Caco-2 (cell line): Measurements from ENCODE around the gene IKZF1. TPM values are rescaled to one million over a fixed set of nuclear protein-coding genes. Genes with fewer than 3 reads are reported as not detected.

Source experiments
- BruUV-seq: library from RNA; stranded (reverse); fragments of 400-500 nt; replicated peaks from 2 replicates; lab custom pipeline; 2021; lab: Mats Ljungman, UMichigan
- CTCF ChIA-PET: fragments of 300-600 bp; sonication (Branson Sonifier 250); formaldehyde crosslinking; loops from one replicate; lab custom pipeline; 2022; ENCODE audit warnings: antibody characterized with exemption; lab: Charles Lee
- POLR2A ChIA-PET: fragments of 300-600 bp; sonication (Branson Sonifier 250); formaldehyde crosslinking; loops from one replicate; lab custom pipeline; 2022; ENCODE audit warnings: antibody characterized with exemption; lab: Charles Lee
- DNase-seq, 2 experiments: peaks; one replicate each; pipeline versions ENCODE4 v3.0.0 to v3.0.0-alpha.2; 2020 to 2022
- H3K27me3 ChIP-seq: replicated peaks from 2 replicates; pipeline ENCODE4 v1.6.0; 2011; ENCODE audit warnings: low read length; ENCODE audit not compliant: control insufficient read depth, insufficient read depth
- H3K36me3 ChIP-seq: 2 replicates; pipeline ENCODE4 v1.5.1; 2011; ENCODE audit warnings: low read length; ENCODE audit not compliant: control insufficient read depth, insufficient read depth
- H3K4me1 ChIP-seq: fragments of 250-450 bp; sonication (Bioruptor Pico); 2 replicates; pipeline ENCODE4 v1.5.1; 2020; ENCODE audit warnings: mild to moderate bottlenecking
- H3K4me3 ChIP-seq: 2 replicates; pipeline ENCODE4 v1.5.1; 2011; ENCODE audit warnings: low read depth, mild to moderate bottlenecking, control low read depth, low read length
- H3K9me3 ChIP-seq: fragments of 250-450 bp; sonication (Bioruptor Pico); 2 replicates; pipeline ENCODE4 v1.5.1; 2020; ENCODE audit warnings: mild to moderate bottlenecking, moderate library complexity
- H3K27ac Mint-ChIP-seq: one replicate; pipeline ENCODE4 v1.8.0; 2022; ENCODE audit warnings: mixed read lengths; ENCODE audit not compliant: unreplicated experiment
- H3K27me3 Mint-ChIP-seq: one replicate; pipeline ENCODE4 v1.8.0; 2022; ENCODE audit warnings: mixed read lengths; ENCODE audit not compliant: insufficient read depth, unreplicated experiment
- H3K36me3 Mint-ChIP-seq: one replicate; pipeline ENCODE4 v1.8.0; 2022; ENCODE audit warnings: mild to moderate bottlenecking, mixed read lengths; ENCODE audit not compliant: insufficient read depth, unreplicated experiment
- H3K4me1 Mint-ChIP-seq: one replicate; pipeline ENCODE4 v1.8.0; 2022; ENCODE audit warnings: low read depth, mixed read lengths; ENCODE audit not compliant: unreplicated experiment
- H3K4me3 Mint-ChIP-seq: one replicate; pipeline ENCODE4 v1.8.0; 2022; ENCODE audit warnings: mild to moderate bottlenecking, moderate library complexity, mixed read lengths; ENCODE audit not compliant: unreplicated experiment
- H3K9me3 Mint-ChIP-seq: one replicate; pipeline ENCODE4 v1.8.0; 2022; ENCODE audit warnings: mixed read lengths; ENCODE audit not compliant: unreplicated experiment
- CTCF ChIP-seq, 2 experiments: fragments of 200-600 bp in 1 of 2; IDR thresholded peaks; 1 replicate in 1 of 2; 2 replicates in 1 of 2; pipeline versions ENCODE4 v1.5.1 to v1.8.0; 2011 to 2022; ENCODE audit warnings: antibody characterized with exemption in 1 of 2, control low read depth in 1 of 2, inconsistent platforms in 1 of 2, low read depth in 1 of 2, low read length in 1 of 2, mild to moderate bottlenecking in 1 of 2, moderate library complexity in 1 of 2; ENCODE audit not compliant: insufficient read depth in 1 of 2, severe bottlenecking in 1 of 2, unreplicated experiment in 1 of 2
- intact Hi-C: fragments of 100-400 bp; cut with micrococcal nuclease; formaldehyde crosslinking; loops from one replicate; pipeline ENCODE4 v1.10.0; 2022; ENCODE audit not compliant: unreplicated experiment
- total RNA-seq: library from RNA; stranded (reverse); gene quantifications from 2 replicates; pipeline ENCODE4 v1.2.3, GENCODE V29; 2022

IKZF1 gene
- total RNA-seq, 1 experiment from 2014 or later, result not detected

- no peak overlapping the region for H3K4me3 ChIP-seq
- H3K27me3 ChIP-seq, result no peaks in the 10 kb centered on the region
- no peak for TF ChIP-seq CTCF (IDR thresholded peaks at IDR 0.05; ENCODE audit: insufficient read depth in 1 of 2, low read depth in 1 of 2, low read length in 1 of 2, severe bottlenecking in 1 of 2, unreplicated experiment in 1 of 2)
- BruUV-seq, result no TSS peak
- H3K4me3 Mint-ChIP-seq, result no peak overlapping the region
- POLR2A ChIA-PET, result no interaction called here
- no peaks in the 10 kb centered on the region for H3K36me3 ChIP-seq
- no peaks in the 10 kb centered on the region for H3K4me1 Mint-ChIP-seq
- H3K36me3 Mint-ChIP-seq, result no peaks in the 10 kb centered on the region
- DNase-seq, result no peak
- H3K4me1 ChIP-seq, result no peaks in the 10 kb centered on the region
- H3K27me3 Mint-ChIP-seq, result peaks cover 27% of the 10 kb centered on the region
- H3K9me3 ChIP-seq, result no peaks in the 10 kb centered on the region
- H3K9me3 Mint-ChIP-seq, result no peaks in the 10 kb centered on the region
- H3K27ac Mint-ChIP-seq, result no peak overlapping the region
- intact Hi-C loops, result no loop called here
- CTCF ChIA-PET, result no interaction called here
These were observed 26.2 kb downstream of the IKZF1 start for GRCh38 chr7:50330696-50331095.

- Mint-ChIP-seq H3K36me3 (no peaks in the 10 kb centered on the region), H3K27me3 (peaks cover 24% of the 10 kb centered on the region), H3K9me3 (no peaks in the 10 kb centered on the region), H3K27ac (no peak overlapping the region), H3K4me3 (no peak overlapping the region), H3K4me1 (no peaks in the 10 kb centered on the region)
- no TSS peak for BruUV-seq
- no peak for DNase-seq
- ChIA-PET CTCF (no interaction called here), POLR2A (no interaction called here)
- Histone ChIP-seq H3K9me3 (no peaks in the 10 kb centered on the region), H3K27me3 (no peaks in the 10 kb centered on the region), H3K36me3 (no peaks in the 10 kb centered on the region), H3K4me3 (no peak overlapping the region), H3K4me1 (no peaks in the 10 kb centered on the region)
- intact Hi-C loops, result no loop called here
- no peak for TF ChIP-seq CTCF (IDR thresholded peaks at IDR 0.05; ENCODE audit: insufficient read depth in 1 of 2, low read depth in 1 of 2, low read length in 1 of 2, severe bottlenecking in 1 of 2, unreplicated experiment in 1 of 2)
These were observed 27.2 kb downstream of the IKZF1 start for GRCh38 chr7:50331564-50332208.

GRCh38 chr7:50332241-50333165, 28.0 kb downstream of the IKZF1 start:
- CTCF ChIA-PET, result no interaction called here
- Mint-ChIP-seq H3K4me1 (no peaks in the 10 kb centered on the region), H3K4me3 (no peak overlapping the region), H3K27ac (no peak overlapping the region), H3K9me3 (no peaks in the 10 kb centered on the region), H3K27me3 (peaks cover 24% of the 10 kb centered on the region), H3K36me3 (no peaks in the 10 kb centered on the region)
- Histone ChIP-seq H3K4me3 (no peak overlapping the region), H3K36me3 (no peaks in the 10 kb centered on the region), H3K9me3 (no peaks in the 10 kb centered on the region), H3K4me1 (no peaks in the 10 kb centered on the region), H3K27me3 (no peaks in the 10 kb centered on the region)
- no peak for DNase-seq
- no TSS peak for BruUV-seq
- POLR2A ChIA-PET, result no interaction called here
- intact Hi-C loops, result no loop called here
- no peak for TF ChIP-seq CTCF (IDR thresholded peaks at IDR 0.05; ENCODE audit: insufficient read depth in 1 of 2, low read depth in 1 of 2, low read length in 1 of 2, severe bottlenecking in 1 of 2, unreplicated experiment in 1 of 2)
